Transverse colon (tissue), 4 donors: ENCODE measurements around the gene FDXR. TPM values are rescaled to one million over a fixed set of nuclear protein-coding genes. Genes with fewer than 3 reads are reported as not detected.

Experiments
- DNase-seq: peaks from one replicate; pipeline ENCODE4 v3.0.0-alpha.2; 2019
- H3K27ac ChIP-seq, 4 donors: fragments of 200-600 bp; sonication (generic); 2 replicates each; pipeline ENCODE4 v1.5.1; 2016 to 2018; ENCODE audit warnings: inconsistent platforms in 4 of 4
- H3K27me3 ChIP-seq: fragments of 200-600 bp; sonication (generic); 2 replicates; pipeline ENCODE4 v1.5.1; 2017; ENCODE audit warnings: inconsistent platforms
- H3K36me3 ChIP-seq, 4 donors: fragments of 200-600 bp; sonication (generic); 2 replicates each; pipeline ENCODE4 v1.5.1; 2017 to 2019; ENCODE audit warnings: inconsistent platforms in 4 of 4
- H3K4me1 ChIP-seq, 4 donors: fragments of 200-600 bp; sonication (generic); 2 replicates each; pipeline ENCODE4 v1.5.1; 2017 to 2020; ENCODE audit warnings: inconsistent platforms in 4 of 4
- H3K4me3 ChIP-seq, 4 donors: fragments of 200-600 bp; sonication (generic); 1 replicate in 1 of 4; 2 replicates in 3 of 4; pipeline versions ENCODE4 v1.5.1 to v1.6.1; 2017 to 2019; ENCODE audit warnings: inconsistent platforms in 4 of 4
- H3K9me3 ChIP-seq, 2 donors: fragments of 200-600 bp; sonication (generic); 2 replicates each; pipeline ENCODE4 v1.5.1; 2017 to 2019; ENCODE audit warnings: inconsistent platforms in 2 of 2
- CTCF ChIP-seq, 5 experiments: fragments of 200-600 bp in 3 of 5; fragments of 450-650 bp in 2 of 5; sonication (generic) in 3 of 5; IDR thresholded peaks; 1 replicate in 2 of 5; 2 replicates in 3 of 5; pipeline ENCODE4 v1.5.1; 2016 to 2017; ENCODE audit warnings: antibody characterized with exemption in 5 of 5, inconsistent platforms in 3 of 5, mild to moderate bottlenecking in 2 of 5, moderate library complexity in 1 of 5
- EP300 ChIP-seq: sonication (generic); formaldehyde crosslinking; IDR thresholded peaks from one replicate; pipeline ENCODE4 v1.6.1; 2017; ENCODE audit warnings: antibody characterized with exemption, low read depth
- POLR2A ChIP-seq: fragments of 450-650 bp; IDR thresholded peaks from one replicate; pipeline ENCODE4 v1.6.1; 2016; ENCODE audit warnings: antibody characterized with exemption, mild to moderate bottlenecking, moderate library complexity
- POLR2AphosphoS5 ChIP-seq, 3 donors: sonication (generic); formaldehyde crosslinking; IDR thresholded peaks; one replicate each; pipeline ENCODE4 v1.6.1; 2016; ENCODE audit warnings: antibody characterized with exemption in 3 of 3
- WGBS, 2 donors: methylation state at CpG; one replicate each; pipeline ENCODE4 v1.1.5; 2018; ENCODE audit warnings: low coverage in 1 of 2; 5-methylcytosine and 5-hydroxymethylcytosine counted together
- in situ Hi-C, 4 donors: fragments of 200-750 bp; cut with MboI; loops; one replicate each; pipeline versions ENCODE4 v1.15.0 to v1.15.1; 2017; ENCODE audit warnings: low sequenced_read_pairs in 3 of 4, low pct_ligation_motif_present in 1 of 4, low pct_unique_long_range_greater_than_20kb in 1 of 4
- intact Hi-C: fragments of 100-400 bp; cut with DNase I; formaldehyde crosslinking; loops from one replicate; pipeline ENCODE4 v1.15.1; 2023; ENCODE audit warnings: low total_unique reads
- total RNA-seq, 4 donors: library from RNA; depleted of rRNA; stranded (reverse); fragments of >200 nt; gene quantifications; one replicate each; pipeline ENCODE4 v1.1.0, GENCODE V29; 2016

FDXR gene
- total RNA-seq, 4 donors from 2014 or later, result 5.8 to 16.2 (median 10.4) TPM

- Histone ChIP-seq H3K4me3 (no peak overlapping the region), H3K4me1 (peaks cover 5 to 25% (median 20%) of the 10 kb centered on the region in 4 donors), H3K27ac (no peak overlapping the region), H3K9me3 (no peaks in the 10 kb centered on the region), H3K36me3 (no peaks in the 10 kb centered on the region), H3K27me3 (peaks cover 100% of the 10 kb centered on the region)
- 75% methylated on average over 3 of the region's 4 CpGs; no CpG with 5 or more reads in 1 of the 2 donors for WGBS, 2 donors
- intact Hi-C loops (no loop called here), in situ Hi-C loops (loop anchor here in 2 of 4 donors (25.0 kb wide), 1 partner anchor 118 kb away; the partner anchor contains the start of genes NHERF1 (in 2 of the 2) and RAB37 (in 2 of the 2))
- DNase-seq, result no peak
- TF ChIP-seq EP300 (no peak), POLR2AphosphoS5 (IDR thresholded peaks at IDR 0.05) (no peak), POLR2A (no peak), CTCF (IDR thresholded peaks at IDR 0.05) (no peak)
Measured at GRCh38 chr17:74855323-74855722, 17.5 kb downstream of the FDXR start.

- in situ Hi-C loops, result loop anchor here in 2 of 4 donors (25.0 kb wide), 1 partner anchor 117 kb away; the partner anchor contains the start of genes NHERF1 (in 2 of the 2) and RAB37 (in 2 of the 2)
- no peak for TF ChIP-seq POLR2AphosphoS5 (IDR thresholded peaks at IDR 0.05)
- no peak for TF ChIP-seq EP300
- no peak for TF ChIP-seq POLR2A
- no peak for TF ChIP-seq CTCF (IDR thresholded peaks at IDR 0.05)
- H3K27ac ChIP-seq, result no peak overlapping the region
- peaks cover 99% of the 10 kb centered on the region for H3K27me3 ChIP-seq
- no peaks in the 10 kb centered on the region for H3K36me3 ChIP-seq
- peaks cover 0 to 19% (median 15%) of the 10 kb centered on the region in 4 donors for H3K4me1 ChIP-seq
- H3K9me3 ChIP-seq, result no peaks in the 10 kb centered on the region
- 82% methylated on average over 17 of the region's 17 CpGs; no CpG with 5 or more reads in 1 of the 2 donors for WGBS, 2 donors
- no peak overlapping the region for H3K4me3 ChIP-seq
- DNase-seq, result no peak
- intact Hi-C loops, result no loop called here
Measured at GRCh38 chr17:74854792-74855191, 18.0 kb downstream of the FDXR start.

DNA sequence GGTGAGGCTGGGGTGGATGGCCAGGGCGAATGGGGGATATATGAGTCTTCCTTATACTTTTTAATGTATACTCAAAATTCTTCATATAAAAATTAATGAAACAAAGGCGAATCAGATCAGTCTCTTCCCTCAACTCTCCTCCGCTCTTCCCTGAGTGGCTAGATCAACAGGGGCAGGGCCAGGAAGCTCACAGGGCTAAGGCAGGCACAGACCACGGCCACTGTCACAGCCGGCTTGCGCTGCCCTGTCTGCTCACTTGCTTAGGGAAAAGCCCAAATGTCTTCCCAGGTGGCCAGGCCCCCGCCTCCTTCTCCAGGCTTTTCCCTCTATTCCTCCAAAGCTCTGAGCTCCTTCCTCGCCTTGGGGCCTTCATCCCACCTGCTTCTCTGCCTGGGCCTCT, 19.1 kb downstream of the FDXR start:
- H3K9me3 ChIP-seq, result no peaks in the 10 kb centered on the region
- no peak overlapping the region for H3K4me3 ChIP-seq
- peaks cover 0 to 13% (median 11%) of the 10 kb centered on the region in 4 donors for H3K4me1 ChIP-seq
- in situ Hi-C loops, result loop anchor here in 2 of 4 donors (25.0 kb wide), 1 partner anchor 116 kb away; the partner anchor contains the start of genes NHERF1 (in 2 of the 2) and RAB37 (in 2 of the 2)
- 70% methylated on average over 8 of the region's 8 CpGs for WGBS, 2 donors
- no peaks in the 10 kb centered on the region for H3K36me3 ChIP-seq
- no peak for DNase-seq
- H3K27ac ChIP-seq, result no peak overlapping the region
- no peak for TF ChIP-seq POLR2AphosphoS5 (IDR thresholded peaks at IDR 0.05)
- TF ChIP-seq POLR2A, result no peak
- TF ChIP-seq CTCF (IDR thresholded peaks at IDR 0.05), result no peak
- no peak for TF ChIP-seq EP300
- intact Hi-C loops, result no loop called here
- H3K27me3 ChIP-seq, result peaks cover 90% of the 10 kb centered on the region

- intact Hi-C loops, result no loop called here
- in situ Hi-C loops, result loop anchor here in 2 of 4 donors (25.0 kb wide), 1 partner anchor 116 kb away; the partner anchor contains the start of genes NHERF1 (in 2 of the 2) and RAB37 (in 2 of the 2)
- Histone ChIP-seq H3K4me3 (no peak overlapping the region), H3K4me1 (peaks cover 0 to 13% (median 11%) of the 10 kb centered on the region in 4 donors), H3K27me3 (peaks cover 83% of the 10 kb centered on the region), H3K27ac (no peak overlapping the region), H3K9me3 (no peaks in the 10 kb centered on the region), H3K36me3 (no peaks in the 10 kb centered on the region)
- 19 to 25% methylated on average over 1 to 9 of the region's 9 CpGs for WGBS, 2 donors
- DNase-seq, result no peak
- no peak for TF ChIP-seq POLR2A
- TF ChIP-seq CTCF (IDR thresholded peaks at IDR 0.05), result no peak
- TF ChIP-seq POLR2AphosphoS5 (IDR thresholded peaks at IDR 0.05), result no peak
- no peak for TF ChIP-seq EP300
Measured at GRCh38 chr17:74853048-74853397, 19.8 kb downstream of the FDXR start.
